IMR-90 (cell line): ENCODE data around the gene ERMN. TPM values are rescaled to one million over a fixed set of nuclear protein-coding genes. Genes with fewer than 3 reads are reported as not detected.

Experiments used
- ATAC-seq: fragments of 200-7000 bp; cut with Tn5 transposase; 2 replicates; pipeline ENCODE4 v1.9.1; 2020; ENCODE audit warnings: low read depth, mild to moderate bottlenecking, moderate library complexity
- BruUV-seq: library from RNA; stranded (reverse); fragments of 400-500 nt; replicated peaks from 2 replicates; lab custom pipeline; 2021; lab: Mats Ljungman, UMichigan
- CTCF ChIA-PET: fragments of 300-600 bp; formaldehyde crosslinking; extraction: SDS; loops from one replicate; lab custom pipeline; 2021; ENCODE audit warnings: antibody characterized with exemption; lab: Yijun Ruan, JAX
- POLR2A ChIA-PET: fragments of 300-600 bp; sonication (Branson Sonifier 250); formaldehyde crosslinking; loops from one replicate; lab custom pipeline; 2022; ENCODE audit warnings: antibody characterized with exemption; ENCODE audit not compliant: unreplicated experiment; lab: Charles Lee
- DNase-seq: peaks from one replicate; pipeline ENCODE4 v3.0.0; 2013
- H2AFZ ChIP-seq: replicated peaks from 2 replicates; pipeline ENCODE3; 2013; ENCODE audit warnings: low read length, mild to moderate bottlenecking; ENCODE audit not compliant: poor library complexity
- H2AK5ac ChIP-seq: 2 replicates; pipeline ENCODE4 v1.6.1; 2013; ENCODE audit warnings: low read depth, low read length, inconsistent platforms
- H2AK9ac ChIP-seq: replicated peaks from 2 replicates; pipeline ENCODE3; 2013; ENCODE audit warnings: mild to moderate bottlenecking, low read depth, low read length, moderate library complexity; ENCODE audit not compliant: poor library complexity
- H2BK120ac ChIP-seq: 2 replicates; pipeline ENCODE4 v1.6.1; 2013; ENCODE audit warnings: low read depth, low read length, inconsistent platforms
- H2BK15ac ChIP-seq: 3 replicates; pipeline ENCODE4 v1.6.1; 2013; ENCODE audit warnings: low read depth, low read length, inconsistent platforms
- H2BK20ac ChIP-seq: 2 replicates; pipeline ENCODE4 v1.6.1; 2013; ENCODE audit warnings: low read depth, mild to moderate bottlenecking, inconsistent platforms, low read length, moderate library complexity
- H2BK5ac ChIP-seq: 2 replicates; pipeline ENCODE4 v1.6.1; 2013; ENCODE audit warnings: mild to moderate bottlenecking, low read depth, low read length, inconsistent platforms; ENCODE audit not compliant: poor library complexity, severe bottlenecking
- H3K14ac ChIP-seq: replicated peaks from 2 replicates; pipeline ENCODE4 v1.6.1; 2013; ENCODE audit warnings: low read depth, low read length, inconsistent platforms
- H3K18ac ChIP-seq: 2 replicates; pipeline ENCODE4 v1.6.1; 2013; ENCODE audit warnings: low read depth, low read length, control low read depth
- H3K23ac ChIP-seq: 2 replicates; pipeline ENCODE4 v1.6.1; 2013; ENCODE audit warnings: low read depth, low read length, inconsistent platforms
- H3K27ac ChIP-seq: 2 replicates; pipeline ENCODE4 v1.5.1; 2013; ENCODE audit warnings: mild to moderate bottlenecking, control low read depth, low read length; ENCODE audit not compliant: insufficient read depth
- H3K27me3 ChIP-seq: 2 replicates; pipeline ENCODE4 v1.6.1; 2013; ENCODE audit warnings: low read length; ENCODE audit not compliant: control insufficient read depth, insufficient read depth
- H3K36me3 ChIP-seq: 2 replicates; pipeline ENCODE4 v1.6.1; 2013; ENCODE audit warnings: low read length, mixed read lengths; ENCODE audit not compliant: control insufficient read depth, insufficient read depth
- H3K4ac ChIP-seq: 2 replicates; pipeline ENCODE4 v1.6.1; 2013; ENCODE audit warnings: low read depth, low read length, inconsistent platforms
- H3K4me1 ChIP-seq: 2 replicates; pipeline ENCODE4 v1.6.1; 2013; ENCODE audit warnings: low read length, mixed read lengths; ENCODE audit not compliant: control insufficient read depth, insufficient read depth
- H3K4me2 ChIP-seq: 2 replicates; pipeline ENCODE4 v1.6.1; 2013; ENCODE audit warnings: low read depth, mild to moderate bottlenecking, control low read depth, low read length, moderate library complexity
- H3K4me3 ChIP-seq: 2 replicates; pipeline ENCODE4 v1.5.1; 2013; ENCODE audit warnings: low read depth, mild to moderate bottlenecking, control low read depth, low read length, moderate library complexity; ENCODE audit not compliant: insufficient read depth
- H3K56ac ChIP-seq: 2 replicates; pipeline ENCODE4 v1.6.1; 2013; ENCODE audit warnings: low read length, inconsistent platforms; ENCODE audit not compliant: insufficient read depth; ENCODE audit errors: extremely low read depth
- H3K79me1 ChIP-seq, 2 experiments: 2 replicates each; pipeline ENCODE4 v1.6.1; 2013; ENCODE audit warnings: low read length in 2 of 2, inconsistent platforms in 1 of 2, low read depth in 1 of 2
- H3K9ac ChIP-seq: 2 replicates; pipeline ENCODE4 v1.6.1; 2013; ENCODE audit warnings: low read depth, low read length, control low read depth
- H3K9me1 ChIP-seq: 2 replicates; pipeline ENCODE4 v1.6.1; 2013; ENCODE audit warnings: low read length, inconsistent platforms; ENCODE audit not compliant: insufficient read depth
- H3K9me3 ChIP-seq: 2 replicates; pipeline ENCODE4 v1.6.1; 2013; ENCODE audit warnings: low read length; ENCODE audit not compliant: control insufficient read depth, insufficient read depth
- H4K20me1 ChIP-seq: 2 replicates; pipeline ENCODE4 v1.6.1; 2013; ENCODE audit warnings: low read length, inconsistent platforms; ENCODE audit not compliant: insufficient read depth
- H4K5ac ChIP-seq: 2 replicates; pipeline ENCODE4 v1.6.1; 2013; ENCODE audit warnings: mild to moderate bottlenecking, low read depth, low read length, control low read depth
- H4K8ac ChIP-seq, 2 experiments: 2 replicates each; pipeline ENCODE4 v1.6.1; 2013; ENCODE audit warnings: low read depth in 2 of 2, low read length in 2 of 2, control low read depth in 1 of 2, inconsistent platforms in 1 of 2
- H4K91ac ChIP-seq: 2 replicates; pipeline ENCODE4 v1.6.1; 2013; ENCODE audit warnings: low read depth, low read length, inconsistent platforms; ENCODE audit not compliant: insufficient read depth
- MAFK ChIP-seq: IDR thresholded peaks from 2 replicates; pipeline ENCODE4 v1.6.1; 2012; ENCODE audit warnings: low read depth, low read length, improper control_type of control experiment
- MAZ ChIP-seq: IDR thresholded peaks from 2 replicates; pipeline ENCODE4 v1.6.1; 2012; ENCODE audit warnings: low read depth, mild to moderate bottlenecking, low read length, improper control_type of control experiment, moderate library complexity, borderline replicate concordance
- WGBS, 2 experiments: methylation state at CpG; one replicate each; pipeline versions ENCODE4 v1.1.5 to v1.1.7; 2013; ENCODE audit warnings: missing lambda C conversion rate in 2 of 2; ENCODE audit not compliant: insufficient read length in 1 of 2; ENCODE audit errors: extremely low coverage in 2 of 2; 5-methylcytosine and 5-hydroxymethylcytosine counted together
- dilution Hi-C: fragments of 300-500 bp; cut with HindIII; formaldehyde crosslinking; loops from one replicate; pipeline ENCODE4 v1.14.3; 2018; ENCODE audit warnings: low sequenced_read_pairs; ENCODE audit not compliant: unreplicated experiment
- in situ Hi-C: fragments of 300-500 bp; cut with MboI; formaldehyde crosslinking; loops from 3 replicates; pipeline ENCODE4 v1.14.3; 2019; ENCODE audit warnings: low sequenced_read_pairs, inconsistent platforms, mixed read lengths
- intact Hi-C: fragments of 100-400 bp; cut with micrococcal nuclease; formaldehyde crosslinking; loops from 2 replicates; pipeline ENCODE4 v1.10.0; 2022
- polyA plus RNA-seq, 3 experiments: library from polyadenylated mRNA; depleted of rRNA; stranded (reverse); fragments of >200 nt; gene quantifications; 2 replicates each; pipeline ENCODE4 v1.2.3, GENCODE V29; 2012; ENCODE audit warnings: low replicate concordance in 1 of 3
- total RNA-seq: library from RNA; depleted of rRNA; stranded (reverse); fragments of >200 nt; gene quantifications from 2 replicates; pipeline ENCODE4 v1.2.3, GENCODE V29; 2012

The ERMN gene
- total and polyA plus RNA-seq, 2 of the 4 experiments (the other 2 are of a cell fraction): not detected

DNA sequence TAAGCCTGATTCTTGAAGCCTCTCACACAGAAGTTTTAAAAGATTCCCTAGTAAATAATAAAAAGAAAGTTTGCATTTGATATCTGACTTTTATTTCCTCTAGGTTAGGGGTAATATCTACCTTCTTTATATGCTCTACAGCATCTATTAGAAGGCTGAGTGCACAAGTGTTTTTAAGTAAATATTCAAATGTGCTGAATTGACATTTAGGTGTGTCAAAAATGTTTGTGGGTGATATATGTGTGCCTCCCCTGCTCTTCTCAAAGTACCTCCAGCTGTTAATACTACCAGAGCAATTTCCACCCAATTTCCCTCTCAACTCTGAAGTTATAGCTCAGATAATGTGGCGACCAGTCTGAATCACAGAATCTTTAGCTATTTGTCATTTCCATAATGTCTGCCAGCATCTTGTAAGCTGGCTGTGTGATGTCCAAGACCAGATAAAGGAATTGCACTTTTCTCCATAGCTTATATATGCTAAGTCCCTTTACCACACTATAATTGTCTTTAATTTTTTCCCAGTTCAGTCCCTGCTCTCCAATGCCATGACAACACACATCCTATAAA lies 24.4 kb upstream of the ERMN start:
- dilution Hi-C loops: no loop called here

More for the DNA sequence above, 24.4 kb upstream of the ERMN start:
- Histone ChIP-seq H3K27me3 (no peaks in the 10 kb centered on the region), H4K8ac (no peak overlapping the region), H3K56ac (no peak overlapping the region), H3K9ac (no peak overlapping the region), H3K14ac (no peak overlapping the region), H4K20me1 (no peaks in the 10 kb centered on the region), H3K36me3 (no peaks in the 10 kb centered on the region), H3K18ac (no peak overlapping the region), H2BK120ac (no peak overlapping the region), H3K79me1 (no peaks in the 10 kb centered on the region), H2BK20ac (no peak overlapping the region), H3K4me3 (no peak overlapping the region), H3K9me1 (no peaks in the 10 kb centered on the region), H3K9me3 (no peaks in the 10 kb centered on the region), H4K91ac (no peak overlapping the region), H2BK5ac (no peak overlapping the region), H2AFZ (no peak overlapping the region), H3K23ac (no peak overlapping the region), H2BK15ac (no peak overlapping the region), H2AK5ac (no peak overlapping the region), H2AK9ac (no peak overlapping the region), H4K5ac (no peak overlapping the region), H3K4me2 (no peak overlapping the region), H3K27ac (no peak overlapping the region), H3K4ac (no peak overlapping the region), H3K4me1 (no peaks in the 10 kb centered on the region)
- TF ChIP-seq MAZ (no peak), MAFK (peak; percentile 81)
- DNase-seq: peak; percentile 12
- CTCF ChIA-PET: interaction anchor here (0.8 to 2.2 kb wide), 3 partner anchors 14 to 1973 kb away, joined by 4 to 7 read pairs (median 5); no protein-coding TSS in a partner anchor
- intact Hi-C loops: no loop called here
- in situ Hi-C loops: loop anchor here (25.0 kb wide), 1 partner anchor 1963 kb away; no protein-coding TSS in a partner anchor
- no peak for ATAC-seq
- POLR2A ChIA-PET: no interaction called here
- 20% methylated on average over 1 of the region's 1 CpG; no CpG with 5 or more reads in 1 of the 2 experiments for WGBS, 2 experiments
- BruUV-seq: no TSS peak
